T-helper 17 cell (primary cell): ENCODE data around the gene LGR4. TPM values are rescaled to one million over a fixed set of nuclear protein-coding genes. Genes with fewer than 3 reads are reported as not detected.
"Not testable (repeated sequence)": the region's sequence is repeated elsewhere in the genome, so short reads cannot be mapped to it uniquely, and the experiment has no call there.

Source experiments
- ATAC-seq: fragments of 150-1000 bp; cut with Tn5 transposase; 2 replicates; pipeline ENCODE4 v1.10.0; 2021; ENCODE audit warnings: mild to moderate bottlenecking, moderate library complexity
- DNase-seq, 3 donors: peaks; one replicate each; pipeline versions ENCODE4 v3.0.0 to v3.0.0-alpha.2; 2020 to 2021
- H3K9me3 ChIP-seq: one replicate; pipeline ENCODE4 v1.7.0; 2013; ENCODE audit warnings: low read length, mild to moderate bottlenecking; ENCODE audit not compliant: control insufficient read depth, poor library complexity, severe bottlenecking
- H3K27ac Mint-ChIP-seq: one replicate; pipeline ENCODE4 v1.8.0; 2022; ENCODE audit warnings: mild to moderate bottlenecking, moderate library complexity, mixed read lengths
- H3K27me3 Mint-ChIP-seq: one replicate; pipeline ENCODE4 v1.8.0; 2022; ENCODE audit warnings: mixed read lengths
- H3K36me3 Mint-ChIP-seq: one replicate; pipeline ENCODE4 v1.8.0; 2022; ENCODE audit warnings: low read depth, mixed read lengths
- H3K4me1 Mint-ChIP-seq: one replicate; pipeline ENCODE4 v1.8.0; 2022; ENCODE audit warnings: mild to moderate bottlenecking, mixed read lengths
- H3K4me3 Mint-ChIP-seq: one replicate; pipeline ENCODE4 v1.8.0; 2022; ENCODE audit warnings: mild to moderate bottlenecking, moderate library complexity, mixed read lengths
- total RNA-seq, 4 donors: library from RNA in 2 of 4; stranded (reverse) in 2 of 4; gene quantifications; one replicate each; pipeline ENCODE4 v1.2.3 and lab custom pipeline; 2022 to 2026

Gene LGR4
- total RNA-seq, 2 donors from 2014 or later = 0.39 to 0.94 TPM

- H3K27me3 Mint-ChIP-seq = peaks cover 8% of the 10 kb centered on the region
- DNase-seq (no peak), ATAC-seq (no peak)
- H3K36me3 Mint-ChIP-seq = no peaks in the 10 kb centered on the region
- H3K4me3 Mint-ChIP-seq = no peak overlapping the region
- no peak overlapping the region for H3K27ac Mint-ChIP-seq
- H3K9me3 ChIP-seq = no peaks in the 10 kb centered on the region
- no peaks in the 10 kb centered on the region for H3K4me1 Mint-ChIP-seq
Measured at GRCh38 chr11:27460158-27460978, 12.2 kb downstream of the LGR4 start.

- no peak for DNase-seq
- Mint-ChIP-seq H3K36me3 (no peaks in the 10 kb centered on the region), H3K4me1 (no peaks in the 10 kb centered on the region), H3K27ac (no peak overlapping the region), H3K27me3 (peaks cover 13% of the 10 kb centered on the region), H3K4me3 (no peak overlapping the region)
- ATAC-seq = no peak
- no peaks in the 10 kb centered on the region for H3K9me3 ChIP-seq
Measured at GRCh38 chr11:27459191-27459590, 13.4 kb downstream of the LGR4 start.

- H3K27ac Mint-ChIP-seq = no peak overlapping the region
- no peaks in the 10 kb centered on the region for H3K9me3 ChIP-seq
- ATAC-seq = no peak
Measured at GRCh38 chr11:27458182-27458581, 14.4 kb downstream of the LGR4 start.

GRCh38 chr11:27456795-27457329 is 15.7 kb downstream of the LGR4 start:
- ATAC-seq = no peak
- Mint-ChIP-seq H3K4me1 (no peaks in the 10 kb centered on the region), H3K27ac (no peak overlapping the region), H3K4me3 (no peak overlapping the region), H3K27me3 (peaks cover 13% of the 10 kb centered on the region), H3K36me3 (no peaks in the 10 kb centered on the region)
- no peak for DNase-seq
- no peaks in the 10 kb centered on the region for H3K9me3 ChIP-seq

More at GRCh38 chr11:27458182-27458581, 14.4 kb downstream of the LGR4 start:
- no peaks in the 10 kb centered on the region for H3K36me3 Mint-ChIP-seq
- H3K4me1 Mint-ChIP-seq = no peaks in the 10 kb centered on the region
- no peak for DNase-seq
- H3K27me3 Mint-ChIP-seq = peaks cover 13% of the 10 kb centered on the region
- H3K4me3 Mint-ChIP-seq = no peak overlapping the region

GRCh38 chr11:27456140-27456794 is 16.3 kb downstream of the LGR4 start:
- Mint-ChIP-seq H3K4me1 (no peaks in the 10 kb centered on the region), H3K4me3 (no peak overlapping the region), H3K36me3 (no peaks in the 10 kb centered on the region), H3K27ac (no peak overlapping the region), H3K27me3 (peaks cover 13% of the 10 kb centered on the region)
- no peaks in the 10 kb centered on the region for H3K9me3 ChIP-seq
- DNase-seq = no peak
- ATAC-seq = no peak

GRCh38 chr11:27455667-27456066 is 16.9 kb downstream of the LGR4 start:
- H3K4me3 Mint-ChIP-seq = no peak overlapping the region
- H3K27ac Mint-ChIP-seq = no peak overlapping the region
- H3K36me3 Mint-ChIP-seq = no peaks in the 10 kb centered on the region
- H3K27me3 Mint-ChIP-seq = peaks cover 13% of the 10 kb centered on the region
- DNase-seq (no peak), ATAC-seq (no peak)
- no peaks in the 10 kb centered on the region for H3K9me3 ChIP-seq
- no peaks in the 10 kb centered on the region for H3K4me1 Mint-ChIP-seq

- Mint-ChIP-seq H3K27me3 (peaks cover 13% of the 10 kb centered on the region), H3K4me1 (no peaks in the 10 kb centered on the region), H3K27ac (no peak overlapping the region), H3K36me3 (no peaks in the 10 kb centered on the region), H3K4me3 (no peak overlapping the region)
- no peak for ATAC-seq
- no peaks in the 10 kb centered on the region for H3K9me3 ChIP-seq
- DNase-seq = no peak
Measured at GRCh38 chr11:27453701-27454100, 18.9 kb downstream of the LGR4 start.

GRCh38 chr11:27452147-27452546 is 20.4 kb downstream of the LGR4 start:
- ATAC-seq (no peak), DNase-seq (no peak)
- Mint-ChIP-seq H3K27me3 (peaks cover 13% of the 10 kb centered on the region), H3K4me3 (no peak overlapping the region), H3K4me1 (no peaks in the 10 kb centered on the region), H3K36me3 (no peaks in the 10 kb centered on the region), H3K27ac (no peak overlapping the region)
- H3K9me3 ChIP-seq = no peaks in the 10 kb centered on the region

- no peaks in the 10 kb centered on the region for H3K4me1 Mint-ChIP-seq
- no peak overlapping the region for H3K4me3 Mint-ChIP-seq
- no peak for DNase-seq
- no peak for ATAC-seq
- H3K27me3 Mint-ChIP-seq = peaks cover 13% of the 10 kb centered on the region
- no peak overlapping the region for H3K27ac Mint-ChIP-seq
- no peaks in the 10 kb centered on the region for H3K9me3 ChIP-seq
- H3K36me3 Mint-ChIP-seq = no peaks in the 10 kb centered on the region
Measured at GRCh38 chr11:27451244-27451965, 21.2 kb downstream of the LGR4 start.

- not testable (repeated sequence) for H3K27me3 Mint-ChIP-seq, ATAC-seq, H3K4me3 Mint-ChIP-seq, H3K9me3 ChIP-seq, H3K4me1 Mint-ChIP-seq, H3K36me3 Mint-ChIP-seq, H3K27ac Mint-ChIP-seq, DNase-seq
Measured at GRCh38 chr11:27448184-27448540, 24.4 kb downstream of the LGR4 start.

GRCh38 chr11:27447288-27448183 is 25.1 kb downstream of the LGR4 start:
- ATAC-seq = no peak
- Mint-ChIP-seq H3K27ac (no peak overlapping the region), H3K4me3 (no peak overlapping the region), H3K4me1 (no peaks in the 10 kb centered on the region), H3K36me3 (no peaks in the 10 kb centered on the region), H3K27me3 (peaks cover 11% of the 10 kb centered on the region)
- H3K9me3 ChIP-seq = no peaks in the 10 kb centered on the region
- no peak for DNase-seq

GRCh38 chr11:27445625-27446024 is 27.0 kb downstream of the LGR4 start:
- Mint-ChIP-seq H3K4me3 (no peak overlapping the region), H3K27me3 (peaks cover 21% of the 10 kb centered on the region), H3K27ac (no peak overlapping the region), H3K4me1 (no peaks in the 10 kb centered on the region), H3K36me3 (no peaks in the 10 kb centered on the region)
- no peaks in the 10 kb centered on the region for H3K9me3 ChIP-seq
- DNase-seq (no peak), ATAC-seq (no peak)
